HEK293T (cell line): Measurements from ENCODE around the gene RFK.
"Not testable (repeated sequence)": the region's sequence is repeated elsewhere in the genome, so short reads cannot be mapped to it uniquely, and the experiment has no call there.

ENCODE experiments used
- CTCF ChIA-PET: fragments of 350-600 bp; formaldehyde crosslinking; extraction: SDS; loops from one replicate; lab custom pipeline; 2021; ENCODE audit warnings: antibody characterized with exemption, inconsistent platforms; lab: Yijun Ruan, JAX
- POLR2A ChIA-PET: fragments of 350-600 bp; formaldehyde crosslinking; extraction: SDS; loops from one replicate; lab custom pipeline; 2020; ENCODE audit warnings: antibody characterized with exemption, inconsistent platforms; lab: Yijun Ruan, JAX
- DNase-seq: peaks from one replicate; pipeline ENCODE4 v3.0.0; 2012; ENCODE audit warnings: mixed read lengths; ENCODE audit errors: extremely low spot score
- ARNT ChIP-seq: fragments of 450-650 bp; IDR thresholded peaks from 2 replicates; pipeline ENCODE4 v1.6.1; 2017; ENCODE audit warnings: mild to moderate bottlenecking
- BHLHE40 ChIP-seq: fragments of 450-650 bp; IDR thresholded peaks from 2 replicates; pipeline ENCODE4 v1.6.1; 2016; ENCODE audit warnings: mild to moderate bottlenecking, moderate library complexity, borderline replicate concordance
- CTBP1 ChIP-seq: fragments of 450-650 bp; IDR thresholded peaks from 2 replicates; pipeline ENCODE4 v1.6.1; 2016; ENCODE audit warnings: borderline replicate concordance
- ELF4 ChIP-seq: fragments of 450-650 bp; IDR thresholded peaks from 2 replicates; pipeline ENCODE4 v1.6.1; 2017; ENCODE audit warnings: antibody characterized with exemption
- FOXA1 ChIP-seq: fragments of 450-650 bp; IDR thresholded peaks from 2 replicates; pipeline ENCODE4 v1.6.1; 2016; ENCODE audit warnings: mild to moderate bottlenecking
- FOXK2 ChIP-seq: fragments of 450-650 bp; IDR thresholded peaks from 2 replicates; pipeline ENCODE4 v1.6.1; 2016; ENCODE audit warnings: mild to moderate bottlenecking
- FOXM1 ChIP-seq: fragments of 450-650 bp; IDR thresholded peaks from 2 replicates; pipeline ENCODE4 v1.6.1; 2017; ENCODE audit warnings: mild to moderate bottlenecking, borderline replicate concordance
- HDGF ChIP-seq: fragments of 450-650 bp; IDR thresholded peaks from 2 replicates; pipeline ENCODE4 v1.6.1; 2017; ENCODE audit warnings: antibody characterized with exemption, borderline replicate concordance
- L3MBTL2 ChIP-seq: fragments of 450-650 bp; conservative IDR thresholded peaks from 2 replicates; pipeline ENCODE4 v1.6.1; 2016; ENCODE audit warnings: mild to moderate bottlenecking
- LEF1 ChIP-seq: fragments of 450-650 bp; IDR thresholded peaks from 2 replicates; pipeline ENCODE4 v1.6.1; 2017; ENCODE audit warnings: mild to moderate bottlenecking, borderline replicate concordance
- NFRKB ChIP-seq: fragments of 450-650 bp; IDR thresholded peaks from 2 replicates; pipeline ENCODE4 v1.6.1; 2016; ENCODE audit warnings: mild to moderate bottlenecking, moderate library complexity
- PKNOX1 ChIP-seq: fragments of 450-650 bp; IDR thresholded peaks from 2 replicates; pipeline ENCODE4 v1.6.1; 2016
- SP1 ChIP-seq: fragments of 450-650 bp; IDR thresholded peaks from 2 replicates; pipeline ENCODE4 v1.6.1; 2017
- SUZ12 ChIP-seq: fragments of 450-650 bp; IDR thresholded peaks from 2 replicates; pipeline ENCODE4 v1.6.1; 2016; ENCODE audit warnings: mild to moderate bottlenecking
- TARDBP ChIP-seq: fragments of 450-650 bp; IDR thresholded peaks from 2 replicates; pipeline ENCODE4 v1.6.1; 2016
- ZNF384 ChIP-seq: fragments of 450-650 bp; IDR thresholded peaks from 2 replicates; pipeline ENCODE4 v1.6.1; 2016

Gene RFK

GRCh38 chr9:76394195-76394959, at the start of gene RFK:
Gene RFK (minus strand): TSS chr9:76394426. CDS start chr9:76394171, 255 bp downstream.
- TF ChIP-seq NFRKB (no peak), ZNF384 (peak; percentile 21; the same call in 1 of the 2 replicates), L3MBTL2 (peak; percentile 57)
- POLR2A ChIA-PET: interaction anchor here (0.6 to 1.9 kb wide), 18 partner anchors 10 to 1368 kb away, joined by 3 to 12 read pairs (median 4); no protein-coding TSS in a partner anchor
- CTCF ChIA-PET: interaction anchor here (0.6 to 0.7 kb wide), 3 partner anchors 226 to 533 kb away, joined by 3 read pairs; no protein-coding TSS in a partner anchor
- DNase-seq: peak; percentile 93

DNA sequence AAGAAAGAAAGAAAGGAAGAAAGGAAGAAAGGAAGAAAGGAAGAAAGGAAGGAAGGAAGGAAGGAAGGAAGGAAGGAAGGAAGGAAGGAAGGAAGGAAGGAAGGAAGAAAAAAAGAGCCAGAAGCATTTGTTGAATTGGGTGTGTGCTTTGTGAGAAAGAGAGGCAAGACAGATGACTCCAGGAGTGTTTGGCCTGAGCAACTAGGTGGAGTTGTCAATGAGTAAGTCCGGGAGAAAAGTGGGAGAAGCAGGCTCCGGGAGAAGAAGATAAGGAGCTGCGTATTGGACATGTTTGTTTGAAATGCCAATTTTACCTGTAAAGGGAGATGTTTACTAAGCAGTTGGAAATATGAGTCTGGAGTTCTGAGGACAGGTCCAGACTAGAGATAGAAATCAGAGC, 49.7 kb upstream of the RFK start:
- DNase-seq: no peak
- ChIA-PET CTCF (no interaction called here), POLR2A (no interaction called here)
- TF ChIP-seq CTBP1 (no peak), ARNT (no peak), FOXK2 (no peak), TARDBP (no peak), HDGF (no peak), ZNF384 (no peak), SUZ12 (no peak), FOXA1 (no peak), PKNOX1 (no peak), SP1 (no peak), BHLHE40 (no peak), LEF1 (no peak), FOXM1 (no peak), ELF4 (no peak), NFRKB (no peak), L3MBTL2 (no peak)

- no peak for TF ChIP-seq SP1
- no peak for TF ChIP-seq PKNOX1
- TF ChIP-seq ZNF384: no peak
- TF ChIP-seq SUZ12: no peak
- no peak for TF ChIP-seq LEF1
- no peak for TF ChIP-seq ELF4
- no peak for TF ChIP-seq FOXA1
- TF ChIP-seq FOXM1: no peak
- no peak for TF ChIP-seq CTBP1
- TF ChIP-seq L3MBTL2: no peak
- no peak for TF ChIP-seq NFRKB
- no peak for TF ChIP-seq HDGF
- no peak for TF ChIP-seq FOXK2
- TF ChIP-seq TARDBP: no peak
- no peak for TF ChIP-seq ARNT
- no peak for TF ChIP-seq BHLHE40
- ChIA-PET POLR2A (no interaction called here), CTCF (interaction anchor here (0.6 kb wide), 1 partner anchor 13 kb away, joined by 5 read pairs; no protein-coding TSS in a partner anchor)
- no peak for DNase-seq
These were observed 47.5 kb upstream of the RFK start for GRCh38 chr9:76441551-76442322.

- ChIA-PET CTCF (no interaction called here), POLR2A (no interaction called here)
- no peak for DNase-seq
- TF ChIP-seq HDGF (no peak), PKNOX1 (no peak), ELF4 (no peak)
These were observed 44.8 kb upstream of the RFK start for GRCh38 chr9:76438841-76439588.

DNA sequence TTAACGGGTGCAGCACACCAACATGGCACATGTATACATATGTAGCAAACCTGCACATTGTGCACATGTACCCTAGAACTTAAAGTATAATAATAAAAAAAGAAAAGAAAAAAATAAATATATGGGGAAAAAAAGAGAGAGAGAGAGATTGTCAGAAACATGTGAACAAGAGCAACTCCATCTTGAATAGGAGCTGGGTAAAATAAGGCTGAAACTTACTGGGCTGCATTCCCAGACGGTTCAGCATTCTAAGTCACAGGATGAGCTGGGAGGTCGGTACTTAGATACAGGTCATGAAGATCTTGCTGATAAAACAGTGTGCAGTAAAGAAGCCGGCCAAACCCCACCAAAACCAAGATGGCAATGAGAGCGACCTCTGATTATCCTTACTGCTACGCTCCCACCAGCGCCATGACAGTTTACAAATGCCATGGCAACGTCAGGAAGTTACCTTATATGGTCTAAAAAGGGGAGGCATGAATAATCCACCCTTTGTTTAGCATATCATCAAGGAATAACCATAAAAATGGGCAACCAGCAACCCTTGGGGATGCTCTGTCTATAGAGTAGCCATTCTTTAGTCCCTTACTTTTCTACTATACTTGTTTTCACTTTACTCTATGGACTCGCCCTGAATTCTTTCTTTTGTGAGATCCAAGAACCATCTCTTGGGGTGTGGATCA, 42.9 kb upstream of the RFK start:
- DNase-seq, POLR2A ChIA-PET, CTCF ChIA-PET: not testable (repeated sequence)

DNA sequence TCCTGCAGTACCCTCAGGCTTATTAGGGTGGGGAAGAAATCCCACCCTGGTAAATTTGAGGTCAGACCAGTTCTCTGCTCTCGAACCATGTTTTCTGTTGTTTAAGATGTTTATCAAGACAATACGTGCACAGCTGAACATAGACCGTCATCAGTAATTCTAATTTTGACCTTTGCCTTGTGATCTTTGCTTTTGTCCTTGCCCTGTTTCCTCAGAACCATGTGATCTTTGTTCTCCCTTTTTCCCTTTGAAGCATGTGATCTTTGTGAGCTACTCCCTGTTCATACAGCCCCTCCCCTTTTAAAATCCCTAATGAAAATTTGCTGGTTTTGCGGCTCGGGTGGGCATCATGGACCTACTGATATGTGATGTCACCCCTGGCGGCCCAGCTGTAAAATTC, 40.7 kb upstream of the RFK start:
- DNase-seq, POLR2A ChIA-PET, CTCF ChIA-PET: not testable (repeated sequence)
